Activated CD4-positive, alpha-beta T cell treated with anti-CD3 and anti-CD28 coated beads for 4 hours (primary cell): ENCODE results near the gene C13orf46.
"Not testable (repeated sequence)": the region's sequence is repeated elsewhere in the genome, so short reads cannot be mapped to it uniquely, and the experiment has no call there.

Experiments
- DNase-seq, 2 donors: peaks; one replicate each; pipeline ENCODE4 v3.0.0-alpha.2; 2020

The C13orf46 gene

DNA sequence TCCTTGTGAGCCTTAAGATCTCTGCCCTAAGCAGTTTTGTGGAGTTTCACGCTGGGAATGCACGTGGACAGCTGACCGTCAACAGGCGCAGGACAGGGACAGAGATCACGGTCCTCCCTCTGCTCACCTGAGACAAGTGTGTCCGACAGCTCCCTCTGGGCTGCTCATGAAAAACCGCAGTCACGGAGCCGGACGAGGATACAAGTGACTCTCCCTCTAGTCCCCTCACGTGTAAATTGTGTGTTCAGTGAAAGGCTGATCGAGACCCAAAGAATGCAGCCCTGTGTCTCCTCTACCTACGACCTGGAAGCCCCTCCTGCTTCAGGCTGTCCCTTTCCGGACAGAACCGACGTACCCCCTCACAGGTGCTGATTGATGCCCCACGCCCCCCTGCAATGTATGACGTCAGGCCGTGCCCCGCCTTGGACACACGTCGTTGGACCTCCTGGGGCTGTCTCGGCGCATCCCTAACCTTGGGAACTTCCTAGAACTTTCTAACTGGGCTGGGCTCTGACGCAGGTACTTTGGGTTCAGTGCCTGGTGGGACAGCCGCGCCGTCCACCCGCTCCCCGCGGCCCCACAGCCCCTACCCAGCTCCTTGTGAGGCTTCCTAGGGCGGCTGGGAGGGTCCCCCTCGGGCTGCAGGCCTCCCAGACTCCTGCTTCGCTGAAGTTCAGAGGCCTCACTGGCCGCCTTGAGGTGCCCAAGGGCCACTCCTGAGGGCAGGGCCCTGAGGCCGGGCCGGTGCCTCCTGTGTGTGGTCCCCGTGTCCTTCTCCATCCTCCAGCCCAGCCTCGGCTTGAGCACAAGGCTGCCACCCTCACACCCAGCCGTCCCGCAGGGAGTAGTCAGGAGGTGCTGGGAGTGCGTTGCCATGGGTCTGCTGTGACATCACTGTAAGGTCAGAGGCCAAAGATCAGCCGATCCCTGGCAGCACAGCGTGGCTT is at the start of gene C13orf46:
Gene C13orf46, minus strand, starts transcription at position 859 of the 947 bp plus-strand sequence. Its CDS starts 79 bp downstream, at position 780.
- DNase-seq: no peak

DNA sequence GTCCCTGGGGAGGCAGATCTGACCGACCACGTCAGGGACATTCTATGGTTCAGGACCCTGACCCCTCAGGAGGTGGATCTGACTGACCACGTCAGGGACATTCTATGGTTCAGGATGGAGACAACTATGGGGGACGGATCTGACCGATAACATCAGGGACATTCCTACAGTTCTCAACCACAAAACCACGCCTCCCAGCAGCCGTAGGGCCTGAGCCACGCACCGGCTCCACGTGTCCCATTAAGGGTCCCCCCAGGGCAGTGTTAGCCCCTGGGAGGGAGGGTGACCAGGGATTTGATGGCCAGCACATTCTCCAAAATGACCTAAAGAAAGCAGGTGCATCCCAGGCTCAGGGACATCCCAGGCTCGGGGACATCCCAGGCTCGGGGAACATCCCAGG is 49.0 kb upstream of the C13orf46 start:
- DNase-seq: no peak

DNA sequence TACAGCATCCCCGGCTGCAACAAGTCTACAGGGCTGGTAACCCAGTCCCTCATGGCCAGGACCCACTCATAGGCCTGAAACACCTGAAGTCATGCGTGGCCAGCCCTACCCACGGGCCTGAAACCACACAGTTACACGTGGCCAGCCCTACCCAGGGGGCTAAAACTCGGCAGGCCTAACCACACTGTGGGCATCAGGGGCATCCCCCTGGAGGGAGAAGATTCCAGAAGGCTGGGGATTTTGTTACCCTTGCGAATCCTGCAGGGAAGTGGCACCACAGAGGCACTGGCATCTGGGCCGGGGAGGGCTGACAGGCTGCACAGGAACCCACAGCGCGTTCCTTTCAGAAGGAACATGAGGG is 48.4 kb upstream of the C13orf46 start:
- DNase-seq: no peak

DNA sequence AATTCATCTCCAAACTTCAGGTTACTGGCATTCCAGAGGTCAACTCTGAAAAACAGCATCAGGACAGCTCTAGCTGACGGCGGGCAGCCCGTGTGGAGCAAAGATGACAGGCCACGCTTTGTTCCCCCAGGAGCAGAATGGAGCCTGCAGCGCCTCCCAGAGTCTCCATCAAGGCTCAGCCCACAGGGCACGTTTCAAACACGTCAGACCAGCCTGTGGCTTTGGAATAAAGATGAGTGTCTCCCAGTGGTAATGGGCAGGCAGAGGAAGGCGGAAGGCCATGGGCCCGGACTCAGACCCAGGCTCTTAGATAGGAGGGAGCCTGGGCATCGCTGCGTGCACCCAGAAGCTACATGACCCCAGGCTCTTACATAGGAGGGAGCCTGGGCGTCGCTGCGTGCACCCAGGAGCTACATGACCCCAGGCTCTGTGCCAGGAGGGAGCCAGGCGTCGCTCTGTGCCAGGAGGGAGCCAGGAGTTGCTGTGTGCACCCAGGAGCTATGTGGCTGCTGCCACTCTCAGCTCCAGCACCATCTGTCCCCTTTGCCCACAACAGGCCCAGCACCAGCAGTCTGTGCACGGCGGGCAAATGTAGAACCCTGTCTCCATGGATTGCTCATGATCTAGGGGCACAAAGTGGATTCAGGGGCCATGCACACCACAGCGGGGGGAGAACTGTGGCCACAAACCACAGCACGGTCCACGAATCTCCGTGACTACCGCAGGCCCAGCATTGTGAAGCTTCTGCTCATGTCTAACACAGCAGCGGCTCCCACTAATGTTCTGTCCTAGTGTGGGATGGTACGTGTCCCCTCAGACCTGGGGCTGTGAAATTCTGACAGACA is 47.8 kb upstream of the C13orf46 start:
- DNase-seq: no peak

GRCh38 chr13:114020750-114021463 is 47.0 kb upstream of the C13orf46 start:
- no peak for DNase-seq

GRCh38 chr13:114020134-114020533 is 46.3 kb upstream of the C13orf46 start:
- not testable (repeated sequence) for DNase-seq

GRCh38 chr13:114019367-114019766 is 45.5 kb upstream of the C13orf46 start:
- peak; percentile 23 to 32 for DNase-seq

DNA sequence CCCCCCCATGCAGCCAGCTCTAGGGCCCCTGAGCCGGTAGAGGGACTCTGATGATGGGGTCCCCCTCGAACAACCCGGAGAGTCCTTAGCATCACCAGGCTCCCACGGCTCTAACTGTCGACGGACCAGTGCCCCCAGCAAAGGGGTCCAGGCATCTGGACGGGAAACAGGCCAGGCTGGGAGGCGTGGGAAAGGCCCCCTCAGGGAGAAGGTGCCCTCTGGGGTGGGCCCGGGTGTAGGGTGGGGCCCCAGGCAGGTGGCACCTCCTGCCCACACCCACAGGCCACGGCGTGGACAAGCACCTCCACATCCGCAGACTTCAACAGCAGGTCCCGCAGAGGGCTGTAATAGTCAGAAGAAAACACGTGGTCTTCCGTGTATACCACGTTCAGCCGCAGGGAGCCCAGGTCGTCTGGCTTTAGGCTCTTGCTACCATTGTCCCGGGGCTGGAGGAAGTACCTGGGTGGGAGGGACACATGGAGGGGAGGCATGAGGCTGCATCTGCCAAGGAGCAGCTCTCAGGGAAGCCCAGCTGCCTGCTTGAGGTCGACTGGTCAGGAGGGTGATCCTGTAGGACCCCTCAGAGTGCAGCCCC is 44.7 kb upstream of the C13orf46 start:
- DNase-seq: no peak

GRCh38 chr13:114017966-114018365 is 44.1 kb upstream of the C13orf46 start:
- no peak for DNase-seq

- DNase-seq: no peak
Measured at GRCh38 chr13:114017028-114017630, 43.3 kb upstream of the C13orf46 start.

DNA sequence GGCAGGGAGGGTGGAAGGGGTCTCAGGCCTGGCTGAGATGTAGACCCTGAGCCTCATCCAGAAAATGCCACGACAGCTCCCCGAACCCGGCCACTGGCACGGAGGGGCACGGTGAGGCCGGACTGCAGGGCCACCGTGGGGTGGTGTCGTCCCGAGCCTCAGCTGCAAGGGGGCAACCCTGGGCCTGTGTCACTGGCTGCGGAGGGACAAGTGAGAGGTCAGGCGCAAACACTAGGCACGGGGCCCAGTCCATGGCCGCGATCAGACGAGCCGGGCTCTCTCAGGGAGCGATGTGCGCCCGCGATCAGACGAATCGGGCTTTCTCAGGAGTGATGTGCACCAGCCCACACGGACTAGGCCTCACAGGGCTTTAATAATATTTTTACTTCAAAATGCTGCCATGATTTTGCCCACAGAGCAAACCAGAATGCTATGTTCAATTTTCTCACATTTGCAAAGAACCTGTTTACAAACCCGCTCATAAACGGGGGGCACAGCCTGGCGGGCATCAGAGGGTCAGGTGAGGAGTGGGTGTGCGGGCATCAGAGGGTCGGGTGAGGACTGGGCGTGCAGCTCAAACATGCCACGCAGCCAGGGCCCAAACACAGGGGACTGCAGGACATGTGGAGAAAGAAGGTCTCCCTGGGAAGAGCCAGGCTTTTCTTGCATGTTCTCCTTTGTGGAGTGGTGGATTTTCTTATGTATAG is 42.6 kb upstream of the C13orf46 start:
- no peak for DNase-seq

- no peak for DNase-seq
Measured at GRCh38 chr13:114015969-114016295, 42.1 kb upstream of the C13orf46 start.

DNA sequence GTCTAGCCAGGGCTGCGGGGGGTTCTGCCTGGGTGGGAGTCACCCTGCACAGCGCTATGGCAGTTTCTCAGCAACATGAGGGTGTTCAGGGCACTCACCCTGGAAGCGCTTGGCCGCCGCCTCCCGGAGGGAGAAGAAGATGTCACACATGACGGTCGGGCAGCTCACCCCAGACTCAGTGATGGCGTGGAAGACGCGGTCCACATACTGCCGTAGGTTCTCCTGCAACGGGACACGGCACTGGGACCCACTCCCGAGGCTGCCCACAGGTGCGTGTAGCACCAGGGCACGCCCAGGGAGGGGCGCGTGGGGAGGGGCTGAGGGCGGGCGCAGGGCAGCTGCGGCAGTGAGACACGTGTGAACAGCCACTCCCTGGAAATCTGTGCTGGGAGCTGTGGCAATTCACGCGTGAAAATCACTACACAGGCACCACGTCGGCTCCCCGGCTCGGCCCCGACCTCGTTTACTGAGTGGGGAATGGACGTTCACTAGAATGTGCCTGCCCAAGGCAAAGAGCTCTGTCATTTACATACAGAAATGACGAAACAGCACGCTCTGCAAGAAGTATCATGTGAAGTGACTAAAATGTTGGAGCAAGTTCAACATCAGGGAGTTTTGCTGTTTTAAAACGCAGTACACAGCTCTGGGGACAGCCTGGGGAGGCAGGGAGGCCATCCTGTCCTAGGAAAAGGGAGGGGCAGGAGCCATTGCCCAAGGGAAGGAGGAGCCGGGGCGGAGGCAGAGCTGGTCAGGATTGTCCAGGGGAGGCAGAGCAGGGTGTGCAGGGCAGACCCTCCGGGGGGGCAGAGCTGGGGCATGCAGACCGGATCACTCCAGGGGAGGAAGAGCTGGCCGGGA is 41.5 kb upstream of the C13orf46 start:
- no peak for DNase-seq

- no peak for DNase-seq
Measured at GRCh38 chr13:114013952-114014629, 40.2 kb upstream of the C13orf46 start.

- no peak for DNase-seq
Measured at GRCh38 chr13:114013336-114013735, 39.5 kb upstream of the C13orf46 start.

DNA sequence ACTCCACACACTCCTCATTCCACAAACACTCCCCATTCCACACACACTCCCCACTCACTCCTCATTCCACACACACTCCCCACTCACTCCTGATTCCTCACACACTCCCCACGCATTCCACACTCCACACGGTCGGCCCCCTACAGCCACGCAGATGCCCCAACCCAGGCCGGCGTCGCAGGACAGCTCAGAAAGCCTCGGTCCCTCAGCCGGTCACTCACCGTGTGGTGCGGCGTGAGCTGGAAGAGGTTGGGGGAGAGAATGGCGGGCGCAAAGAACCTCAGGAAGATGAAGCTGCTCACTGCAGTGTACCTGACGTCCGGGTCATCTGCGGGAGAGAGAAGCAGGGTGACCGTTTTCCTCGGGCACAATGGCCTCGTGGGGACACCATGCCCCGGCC is 39.0 kb upstream of the C13orf46 start:
- DNase-seq: no peak

DNA sequence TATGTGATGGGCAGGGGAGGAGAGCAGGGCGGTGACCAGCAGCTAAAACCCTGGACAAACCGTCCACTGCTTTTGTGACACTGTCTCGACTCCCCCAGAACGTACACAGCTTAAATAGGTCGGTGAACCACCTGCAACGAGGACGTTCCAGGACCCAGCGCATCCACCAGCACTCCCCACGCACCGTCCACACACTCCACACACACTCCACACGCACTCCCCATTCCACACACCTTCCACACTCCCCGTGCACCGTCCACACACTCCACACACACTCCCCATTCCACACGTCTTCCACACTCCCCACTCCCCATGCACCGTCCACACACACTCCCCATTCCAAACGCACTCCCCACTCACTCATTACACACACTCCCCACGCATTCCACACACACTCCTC is 38.3 kb upstream of the C13orf46 start:
- no peak for DNase-seq

DNA sequence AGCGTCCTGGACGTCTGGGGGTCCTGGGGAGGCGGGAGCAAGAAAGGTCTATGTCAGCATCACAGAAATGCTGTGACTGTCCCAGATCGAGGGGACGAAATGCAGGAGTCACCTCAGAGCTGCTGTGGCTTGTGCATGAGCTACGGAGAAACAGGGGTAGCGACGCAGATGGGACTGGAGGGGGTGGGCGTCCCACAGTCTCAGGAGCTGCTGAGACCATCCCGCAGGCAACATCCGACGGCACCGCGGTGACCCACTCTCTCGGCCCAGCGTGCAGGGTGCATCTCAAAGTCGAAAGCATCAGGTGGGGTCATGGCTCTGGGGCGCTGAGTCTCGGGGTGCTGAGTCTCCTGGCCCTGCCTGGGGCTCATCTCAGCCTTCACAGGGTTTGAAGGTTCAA is 37.4 kb upstream of the C13orf46 start:
- no peak for DNase-seq

DNA sequence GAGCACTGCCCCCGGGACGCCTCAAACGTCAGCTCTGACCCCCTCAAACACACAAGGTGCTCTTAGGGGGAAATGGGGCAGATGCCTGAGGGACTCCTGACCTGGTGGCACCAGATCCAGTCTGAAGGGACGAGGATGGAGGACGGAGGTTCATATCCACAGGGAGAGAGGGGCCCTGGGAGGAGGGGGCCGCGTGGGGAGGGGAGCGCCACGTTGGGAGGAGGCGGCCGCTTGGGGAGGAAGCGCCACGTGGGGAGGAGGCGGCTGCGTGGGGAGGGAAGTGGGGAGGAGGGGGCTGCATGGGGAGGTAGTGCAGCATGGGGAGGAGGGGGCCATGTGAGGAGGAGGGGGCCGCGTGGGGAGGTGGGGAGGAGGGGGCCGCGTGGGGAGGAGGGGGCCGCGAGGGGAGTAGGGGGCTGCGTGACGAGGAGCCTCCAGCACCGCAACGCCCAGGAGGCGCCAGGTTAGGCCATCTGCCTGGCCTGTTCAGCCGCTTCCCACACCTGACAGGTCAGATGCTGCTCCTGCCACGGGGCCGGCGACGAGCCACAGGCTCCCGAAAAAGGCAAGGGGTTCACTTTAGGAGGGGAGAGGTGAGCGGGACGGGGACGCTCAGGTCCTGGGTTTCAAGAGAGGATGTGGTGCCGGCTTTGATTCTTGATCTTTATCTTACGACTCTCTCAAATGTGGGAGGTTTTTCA is 36.7 kb upstream of the C13orf46 start:
- no peak for DNase-seq
